SJCRH30 (cell line): ENCODE results near the gene MYO5B. TPM values are rescaled to one million over a fixed set of nuclear protein-coding genes. Genes with fewer than 3 reads are reported as not detected.

Experiments
- DNase-seq, 2 experiments: peaks; one replicate each; pipeline ENCODE4 v3.0.0-alpha.2; 2015 to 2020
- H3K27ac ChIP-seq: fragments of 250-450 bp; sonication (Bioruptor Pico); 2 replicates; pipeline ENCODE4 v1.5.1; 2020; ENCODE audit warnings: mild to moderate bottlenecking, moderate library complexity
- H3K27me3 ChIP-seq: fragments of 250-450 bp; sonication (Bioruptor Pico); 2 replicates; pipeline ENCODE4 v1.5.1; 2020; ENCODE audit warnings: mild to moderate bottlenecking, moderate library complexity
- H3K36me3 ChIP-seq: fragments of 250-450 bp; sonication (Bioruptor Pico); 2 replicates; pipeline ENCODE4 v1.5.1; 2020; ENCODE audit warnings: mild to moderate bottlenecking, moderate library complexity
- H3K4me1 ChIP-seq: fragments of 250-450 bp; sonication (Bioruptor Pico); 2 replicates; pipeline ENCODE4 v1.5.1; 2020; ENCODE audit warnings: mild to moderate bottlenecking, moderate library complexity
- H3K4me3 ChIP-seq: fragments of 250-450 bp; sonication (Bioruptor Pico); 2 replicates; pipeline ENCODE4 v1.5.1; 2020; ENCODE audit warnings: mild to moderate bottlenecking, moderate library complexity
- H3K9me3 ChIP-seq: fragments of 250-450 bp; sonication (Bioruptor Pico); replicated peaks from 2 replicates; pipeline ENCODE4 v1.5.1; 2020; ENCODE audit warnings: mild to moderate bottlenecking, moderate library complexity
- total RNA-seq: library from RNA; depleted of rRNA; stranded (reverse); fragments of >200 nt; shearing (Covaris generic); gene quantifications from 2 replicates; pipeline ENCODE4 v1.2.3, GENCODE V29; 2014

MYO5B gene
- total RNA-seq, 1 experiment from 2014 or later, result 39.1 TPM

GRCh38 chr18:49993299-49993698 is 201.6 kb downstream of the MYO5B start:
- Histone ChIP-seq H3K27ac (no peak overlapping the region), H3K4me3 (no peak overlapping the region), H3K27me3 (no peaks in the 10 kb centered on the region), H3K9me3 (no peaks in the 10 kb centered on the region), H3K36me3 (no peaks in the 10 kb centered on the region), H3K4me1 (no peaks in the 10 kb centered on the region)
- no peak for DNase-seq

GRCh38 chr18:49988733-49989132 is 206.2 kb downstream of the MYO5B start:
- Histone ChIP-seq H3K4me1 (no peaks in the 10 kb centered on the region), H3K27ac (no peak overlapping the region), H3K9me3 (no peaks in the 10 kb centered on the region), H3K36me3 (no peaks in the 10 kb centered on the region), H3K27me3 (no peaks in the 10 kb centered on the region), H3K4me3 (no peak overlapping the region)
- no peak for DNase-seq

GRCh38 chr18:49988101-49988500 is 206.8 kb downstream of the MYO5B start:
- H3K27me3 ChIP-seq, result no peaks in the 10 kb centered on the region
- no peaks in the 10 kb centered on the region for H3K36me3 ChIP-seq
- H3K4me3 ChIP-seq, result no peak overlapping the region
- H3K9me3 ChIP-seq, result no peaks in the 10 kb centered on the region
- no peaks in the 10 kb centered on the region for H3K4me1 ChIP-seq
- H3K27ac ChIP-seq, result no peak overlapping the region
- DNase-seq, result no peak

DNA sequence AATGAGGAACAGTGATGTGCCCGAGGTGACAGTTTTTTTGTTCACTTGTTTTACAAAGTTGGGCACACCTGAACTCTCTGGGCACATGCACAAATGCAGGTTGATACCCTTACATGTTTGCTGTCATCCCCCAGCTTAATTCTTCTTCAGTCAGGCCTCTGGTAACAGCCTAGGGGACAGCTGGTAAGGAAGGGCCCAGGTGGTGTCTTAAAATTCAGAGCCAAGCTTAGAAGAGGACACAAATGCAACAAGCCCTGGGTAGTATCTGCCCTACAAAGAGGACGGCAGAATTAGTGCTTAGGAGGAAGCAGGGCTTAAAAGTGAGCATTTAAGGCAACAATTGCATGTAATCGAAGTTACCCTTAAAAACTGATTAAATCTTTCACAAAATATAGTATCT is 209.7 kb downstream of the MYO5B start:
- no peaks in the 10 kb centered on the region for H3K4me1 ChIP-seq
- H3K27ac ChIP-seq, result no peak overlapping the region
- DNase-seq, result no peak
- no peaks in the 10 kb centered on the region for H3K36me3 ChIP-seq
- H3K27me3 ChIP-seq, result no peaks in the 10 kb centered on the region
- H3K9me3 ChIP-seq, result no peaks in the 10 kb centered on the region
- H3K4me3 ChIP-seq, result no peak overlapping the region

DNA sequence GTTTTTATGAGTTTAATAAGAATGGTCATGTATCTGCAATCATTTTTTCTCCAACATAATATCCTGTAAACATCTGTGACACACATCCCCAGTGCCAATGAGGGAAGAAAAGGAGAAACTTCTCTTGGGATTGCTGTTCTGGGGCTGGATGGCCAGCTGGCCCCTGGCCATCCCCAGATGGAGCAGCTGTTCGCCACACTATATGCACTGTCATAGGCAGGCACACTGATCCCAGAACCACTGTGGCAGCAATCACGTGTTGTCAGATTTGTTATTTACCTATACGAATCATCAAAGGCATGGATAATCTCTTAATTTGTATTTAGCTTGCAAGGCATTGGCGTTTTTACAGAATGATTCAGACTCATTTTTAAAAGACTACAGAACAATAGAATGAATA is 214.1 kb downstream of the MYO5B start:
- no peaks in the 10 kb centered on the region for H3K36me3 ChIP-seq
- peaks cover 4% of the 10 kb centered on the region; the same call in 1 of the 2 replicates for H3K27me3 ChIP-seq
- no peak overlapping the region for H3K4me3 ChIP-seq
- H3K4me1 ChIP-seq, result no peaks in the 10 kb centered on the region
- no peaks in the 10 kb centered on the region for H3K9me3 ChIP-seq
- no peak overlapping the region for H3K27ac ChIP-seq
- DNase-seq, result peak in 1 of 2 experiments; percentile 18

- H3K4me3 ChIP-seq, result no peak overlapping the region
- no peaks in the 10 kb centered on the region for H3K36me3 ChIP-seq
- no peaks in the 10 kb centered on the region for H3K4me1 ChIP-seq
- H3K27ac ChIP-seq, result no peak overlapping the region
- no peak for DNase-seq
- H3K9me3 ChIP-seq, result no peaks in the 10 kb centered on the region
- H3K27me3 ChIP-seq, result peaks cover 4% of the 10 kb centered on the region; the same call in 1 of the 2 replicates
These were observed 218.0 kb downstream of the MYO5B start for GRCh38 chr18:49976795-49977560.

- H3K9me3 ChIP-seq, result no peaks in the 10 kb centered on the region
- H3K4me3 ChIP-seq, result no peak overlapping the region
- no peak overlapping the region for H3K27ac ChIP-seq
- H3K27me3 ChIP-seq, result peaks cover 4% of the 10 kb centered on the region; the same call in 1 of the 2 replicates
- H3K36me3 ChIP-seq, result no peaks in the 10 kb centered on the region
- H3K4me1 ChIP-seq, result no peaks in the 10 kb centered on the region
- no peak for DNase-seq
These were observed 218.9 kb downstream of the MYO5B start for GRCh38 chr18:49976001-49976400.

DNA sequence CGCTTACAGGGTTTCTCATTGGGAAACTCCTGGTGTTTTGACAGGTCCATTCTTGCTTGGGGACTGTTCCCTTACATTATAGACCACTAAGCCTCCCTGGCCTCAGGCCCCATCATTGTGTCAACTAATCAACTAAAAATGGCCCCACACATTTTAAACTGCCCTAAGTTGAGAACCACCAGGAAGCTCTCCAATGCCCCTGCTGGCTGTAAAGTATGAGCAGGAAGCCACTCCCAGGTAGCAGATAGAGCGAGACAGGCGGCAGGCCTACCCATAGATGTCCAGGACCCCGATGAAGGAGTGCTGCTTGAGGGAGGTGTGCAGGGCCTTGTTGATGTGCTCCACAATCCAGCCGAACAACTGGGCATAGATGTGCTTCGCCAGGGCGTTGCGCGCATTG is 220.9 kb downstream of the MYO5B start:
- H3K4me1 ChIP-seq, result no peaks in the 10 kb centered on the region
- no peak overlapping the region for H3K27ac ChIP-seq
- DNase-seq, result no peak
- H3K4me3 ChIP-seq, result no peak overlapping the region
- no peaks in the 10 kb centered on the region for H3K36me3 ChIP-seq
- peaks cover 4% of the 10 kb centered on the region; the same call in 1 of the 2 replicates for H3K27me3 ChIP-seq
- no peaks in the 10 kb centered on the region for H3K9me3 ChIP-seq

GRCh38 chr18:49973592-49973991 is 221.4 kb downstream of the MYO5B start:
- Histone ChIP-seq H3K9me3 (no peaks in the 10 kb centered on the region), H3K4me3 (no peak overlapping the region), H3K4me1 (no peaks in the 10 kb centered on the region), H3K27ac (no peak overlapping the region), H3K27me3 (peaks cover 4% of the 10 kb centered on the region; the same call in 1 of the 2 replicates), H3K36me3 (no peaks in the 10 kb centered on the region)
- DNase-seq, result no peak

DNA sequence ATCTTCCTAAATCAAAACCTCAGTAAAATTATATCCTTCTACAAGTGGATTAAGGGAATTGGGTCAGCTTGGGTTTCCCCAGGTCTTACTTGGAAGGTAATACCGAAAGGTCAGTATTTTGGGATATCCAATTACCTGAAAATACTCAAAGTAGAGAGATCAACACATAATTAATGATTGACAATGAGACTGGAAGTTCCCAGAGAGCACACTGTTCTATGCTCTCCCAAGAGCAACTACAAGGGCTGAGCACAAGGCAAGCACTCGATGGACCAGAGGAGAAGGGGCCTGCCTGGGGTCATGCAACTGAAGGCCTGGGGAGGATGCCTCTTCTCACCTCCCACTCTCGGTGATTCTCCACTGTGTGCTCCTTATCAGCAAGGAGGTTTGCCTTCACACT is 222.4 kb downstream of the MYO5B start:
- no peak overlapping the region for H3K27ac ChIP-seq
- H3K4me1 ChIP-seq, result no peaks in the 10 kb centered on the region
- no peak for DNase-seq
- H3K9me3 ChIP-seq, result no peaks in the 10 kb centered on the region
- peaks cover 4% of the 10 kb centered on the region; the same call in 1 of the 2 replicates for H3K27me3 ChIP-seq
- no peaks in the 10 kb centered on the region for H3K36me3 ChIP-seq
- H3K4me3 ChIP-seq, result no peak overlapping the region

- Histone ChIP-seq H3K4me3 (no peak overlapping the region), H3K27me3 (peaks cover 4% of the 10 kb centered on the region; the same call in 1 of the 2 replicates)
- DNase-seq, result no peak
These were observed 223.5 kb downstream of the MYO5B start for GRCh38 chr18:49971462-49971861.

GRCh38 chr18:49970319-49970718 is 224.6 kb downstream of the MYO5B start:
- Histone ChIP-seq H3K27me3 (no peaks in the 10 kb centered on the region), H3K4me3 (no peak overlapping the region), H3K36me3 (no peaks in the 10 kb centered on the region), H3K27ac (no peak overlapping the region), H3K4me1 (no peaks in the 10 kb centered on the region), H3K9me3 (no peaks in the 10 kb centered on the region)
- no peak for DNase-seq

More at GRCh38 chr18:49971462-49971861, 223.5 kb downstream of the MYO5B start:
- no peak overlapping the region for H3K27ac ChIP-seq
- no peaks in the 10 kb centered on the region for H3K9me3 ChIP-seq
- no peaks in the 10 kb centered on the region for H3K4me1 ChIP-seq
- no peaks in the 10 kb centered on the region for H3K36me3 ChIP-seq

DNA sequence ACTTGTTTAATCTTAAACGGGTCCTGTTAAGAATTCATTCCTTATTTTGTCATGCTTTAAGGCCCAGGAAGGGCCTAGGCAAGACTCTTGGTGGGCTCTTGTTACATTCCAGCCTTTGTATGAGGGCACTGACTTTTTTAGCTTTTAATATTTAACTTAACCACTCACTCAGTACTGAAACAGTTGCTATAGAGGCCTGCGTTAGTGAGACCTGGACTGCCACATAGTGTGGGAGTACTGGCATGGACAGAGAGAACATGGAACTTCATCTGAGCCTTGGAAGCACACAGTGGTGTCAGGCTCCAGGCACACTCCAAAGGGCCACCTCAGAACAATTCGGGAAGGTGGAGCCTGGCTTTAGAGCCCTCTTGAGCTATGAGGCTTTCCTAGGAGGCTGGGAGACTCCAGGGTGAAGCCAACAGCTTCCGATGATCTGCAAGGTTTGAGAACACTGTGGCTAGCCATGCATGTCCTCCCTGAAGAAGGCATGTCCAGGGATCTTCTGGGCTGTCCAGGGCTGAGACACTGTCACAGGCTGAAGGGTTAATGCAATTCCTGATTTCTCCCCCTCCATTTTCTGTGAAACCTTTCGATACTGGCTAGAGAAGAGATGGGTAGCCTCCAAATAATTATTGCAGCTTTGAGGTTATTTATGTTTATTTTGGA is 226.2 kb downstream of the MYO5B start:
- Histone ChIP-seq H3K27ac (no peak overlapping the region), H3K27me3 (no peaks in the 10 kb centered on the region), H3K9me3 (no peaks in the 10 kb centered on the region), H3K36me3 (no peaks in the 10 kb centered on the region), H3K4me1 (no peaks in the 10 kb centered on the region), H3K4me3 (no peak overlapping the region)
- no peak for DNase-seq

DNA sequence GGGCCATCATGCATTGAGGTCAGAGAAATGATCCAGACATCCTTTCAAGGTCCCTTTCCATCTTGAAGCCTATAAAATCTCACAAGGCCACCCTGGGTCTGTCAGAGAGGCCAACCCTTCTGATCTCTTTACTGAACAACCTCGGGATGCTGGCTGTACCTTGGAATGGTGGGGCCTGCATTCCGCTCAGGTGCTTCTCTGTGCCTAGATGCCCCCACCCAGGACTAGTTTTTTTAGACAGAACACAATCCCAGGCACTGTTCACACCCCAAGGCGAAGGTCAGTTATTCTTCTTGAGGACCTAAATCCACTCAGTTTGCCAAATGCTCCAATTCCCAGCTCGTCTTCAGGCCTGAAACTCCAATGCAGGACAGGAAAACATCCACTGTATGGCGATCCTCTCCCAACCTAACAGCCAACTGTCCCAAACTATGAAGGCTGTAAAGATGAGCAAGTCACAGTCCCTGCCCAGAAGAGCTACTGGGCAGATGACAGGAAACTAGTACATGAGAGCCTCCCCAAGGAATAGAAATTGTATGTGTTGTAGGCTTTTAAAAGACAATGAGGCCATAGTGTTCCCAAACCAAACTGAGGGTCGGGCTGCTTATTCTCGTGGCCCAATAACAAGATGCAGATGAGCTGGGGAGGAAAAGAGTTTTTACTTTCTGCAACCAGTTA is 227.2 kb downstream of the MYO5B start:
- H3K27ac ChIP-seq, result no peak overlapping the region
- no peaks in the 10 kb centered on the region for H3K36me3 ChIP-seq

DNA sequence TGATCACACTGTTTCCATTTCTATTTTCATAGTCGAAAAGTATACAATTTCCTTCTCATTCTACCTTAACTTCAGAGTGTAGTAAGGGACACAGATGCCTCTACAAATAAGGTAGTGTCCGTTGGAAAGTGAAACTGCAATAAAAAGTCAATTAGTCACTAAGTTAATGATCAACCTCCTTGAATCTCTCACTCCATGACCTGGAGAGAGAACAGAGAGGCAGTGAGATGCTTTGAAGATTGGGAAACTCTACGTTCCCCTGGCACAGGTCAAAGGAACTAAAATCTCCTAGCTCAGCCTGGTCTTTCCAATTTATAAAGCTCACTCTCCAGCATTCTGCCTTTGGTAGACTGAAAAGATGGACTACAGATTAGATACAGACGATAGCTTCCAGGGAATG is 227.8 kb downstream of the MYO5B start:
- H3K27me3 ChIP-seq, result no peaks in the 10 kb centered on the region
- no peaks in the 10 kb centered on the region for H3K9me3 ChIP-seq
- no peaks in the 10 kb centered on the region for H3K36me3 ChIP-seq
- H3K27ac ChIP-seq, result no peak overlapping the region
- H3K4me3 ChIP-seq, result no peak overlapping the region
- DNase-seq, result no peak
- H3K4me1 ChIP-seq, result no peaks in the 10 kb centered on the region

More for the DNA sequence above, 227.2 kb downstream of the MYO5B start:
- no peaks in the 10 kb centered on the region for H3K27me3 ChIP-seq
- H3K4me1 ChIP-seq, result no peaks in the 10 kb centered on the region
- DNase-seq, result no peak
- H3K4me3 ChIP-seq, result no peak overlapping the region
- no peaks in the 10 kb centered on the region for H3K9me3 ChIP-seq
